CD1c-positive myeloid dendritic cell (primary cell): ENCODE data around the gene PLEKHA7.

Experiments used
- DNase-seq: peaks from one replicate; pipeline ENCODE4 v3.0.0-alpha.2; 2016; ENCODE audit errors: extremely low spot score

PLEKHA7 gene

GRCh38 chr11:16883174-16883573 lies 131.0 kb downstream of the PLEKHA7 start:
- DNase-seq = peak; percentile 51

DNA sequence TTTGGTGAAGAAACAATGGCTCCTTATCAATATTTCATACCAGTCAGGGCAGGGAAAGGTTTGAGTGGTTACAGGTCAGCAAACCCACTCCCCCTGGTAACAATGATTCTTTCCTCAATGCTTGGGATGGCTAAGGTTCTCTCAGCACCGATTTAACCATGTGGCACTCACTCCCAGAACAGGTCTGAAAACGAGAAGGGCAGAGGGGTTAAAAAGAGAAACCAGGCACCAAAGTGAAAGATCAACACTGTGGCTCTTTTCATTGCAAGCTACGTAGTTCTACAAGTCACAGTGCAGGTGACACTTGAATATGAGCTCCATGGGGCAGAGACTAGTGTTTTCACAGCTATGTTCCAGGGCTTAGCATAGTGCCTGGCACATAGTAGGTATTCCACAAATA lies 132.4 kb downstream of the PLEKHA7 start:
- no peak for DNase-seq

DNA sequence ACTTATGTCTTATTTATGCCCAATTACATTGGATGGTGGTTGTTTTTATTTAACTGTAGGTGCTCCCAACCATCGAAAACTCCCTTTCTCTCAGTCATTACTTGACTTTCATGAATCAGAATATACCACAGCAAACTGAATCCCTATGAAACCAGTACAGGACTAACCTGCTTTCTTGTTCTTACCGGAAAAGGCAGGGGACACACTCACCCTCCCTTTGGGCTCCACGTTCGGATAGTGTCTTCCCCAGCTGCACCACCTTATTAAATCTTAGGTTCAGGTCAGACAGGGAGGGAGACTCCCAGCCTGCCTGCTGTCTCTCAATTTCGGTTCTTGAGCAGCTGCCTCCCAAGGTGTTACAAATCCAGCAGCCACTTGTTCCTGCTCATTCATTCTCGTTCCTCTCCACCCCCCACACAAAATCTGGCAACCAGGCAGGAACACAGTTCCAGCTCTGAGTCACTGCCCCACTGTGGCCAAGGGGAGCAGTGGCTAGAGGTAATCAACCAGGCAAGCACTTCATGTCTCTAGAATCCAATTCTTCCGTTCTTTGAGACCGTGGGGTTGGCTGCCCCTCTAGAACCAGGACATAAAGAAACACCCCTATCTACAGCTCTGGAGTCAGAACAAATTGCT lies 133.0 kb downstream of the PLEKHA7 start:
- DNase-seq = no peak

DNA sequence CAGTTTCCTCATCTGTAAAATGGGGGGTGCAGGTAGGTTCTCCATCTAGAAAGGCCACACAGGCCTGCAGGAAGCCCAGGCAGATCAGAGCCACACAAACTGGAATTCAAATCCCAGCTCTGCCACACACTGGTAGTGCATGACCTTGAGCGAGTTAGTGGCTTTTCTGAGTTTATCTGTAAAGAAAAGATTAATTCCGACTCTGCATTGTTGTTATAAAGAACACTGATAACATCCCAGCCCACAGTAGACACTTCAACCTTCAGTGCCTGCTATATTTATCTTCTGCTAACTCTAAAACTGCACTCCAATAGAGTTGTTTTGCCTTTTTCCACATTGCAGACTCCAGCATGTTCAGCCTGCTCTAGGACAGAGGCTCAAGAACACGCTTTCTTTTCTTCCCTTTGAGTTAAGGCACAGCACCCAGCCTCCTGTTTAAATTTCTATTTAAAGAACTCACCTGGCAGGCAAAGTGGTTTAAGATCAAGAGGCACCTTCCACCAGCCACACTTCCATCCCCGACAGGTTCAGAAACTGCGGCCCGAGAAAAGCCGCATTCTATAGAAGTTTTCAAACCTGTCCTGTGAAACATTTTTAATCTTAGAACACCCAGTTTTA lies 133.9 kb downstream of the PLEKHA7 start:
- DNase-seq = no peak

DNA sequence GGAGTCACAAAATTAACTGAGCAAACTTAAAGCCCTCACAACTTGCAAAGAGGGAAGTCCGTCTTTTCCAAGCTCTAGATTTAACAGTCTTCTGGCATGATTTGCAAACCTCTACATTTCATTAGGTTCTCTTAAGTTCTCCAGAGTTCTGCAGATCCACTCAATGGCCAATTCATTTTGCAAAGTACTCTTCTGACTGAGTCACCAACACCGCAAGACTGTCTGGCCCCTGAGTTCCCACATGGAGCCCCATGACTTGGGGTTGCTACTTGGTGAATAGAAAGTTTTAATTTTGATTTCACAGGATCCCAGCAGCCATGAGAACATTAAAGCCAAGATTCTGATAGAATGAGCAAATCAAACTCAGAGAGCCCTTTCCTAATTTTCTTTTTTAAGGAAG lies 134.5 kb downstream of the PLEKHA7 start:
- DNase-seq = no peak

GRCh38 chr11:16876837-16877236 lies 137.4 kb downstream of the PLEKHA7 start:
- DNase-seq = no peak

DNA sequence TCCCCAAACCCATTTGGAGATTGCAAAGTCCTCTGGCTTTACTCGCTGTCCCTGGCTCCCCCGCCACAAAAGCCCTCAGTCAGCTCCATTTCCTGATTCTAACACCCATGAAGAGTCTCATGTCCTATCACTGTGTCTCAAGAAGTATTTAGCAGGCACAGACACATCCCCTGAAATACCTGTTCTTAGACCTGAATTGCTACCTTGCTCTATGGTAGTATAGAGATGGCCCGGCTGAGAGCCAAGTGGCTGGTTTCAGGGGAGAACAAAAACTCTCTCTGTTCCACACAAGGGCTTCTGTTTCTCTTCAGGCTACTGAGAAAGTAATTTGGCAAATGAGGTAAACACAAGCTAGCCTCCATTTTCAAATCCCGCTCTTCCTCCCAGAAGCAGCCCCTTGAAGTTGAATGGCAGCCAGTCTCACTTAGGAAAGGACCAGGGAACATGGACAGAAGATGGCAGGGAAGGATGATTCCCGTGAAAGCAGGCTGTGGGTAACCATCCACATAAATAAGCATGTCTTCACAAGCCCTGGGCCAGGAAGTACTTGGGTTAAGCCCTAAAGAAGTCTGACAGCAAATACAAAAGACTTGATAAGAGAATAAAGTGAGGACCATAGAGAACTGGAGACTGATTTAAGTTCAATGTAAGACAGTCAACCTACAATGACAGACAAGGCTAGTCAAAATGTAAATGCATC lies 138.0 kb downstream of the PLEKHA7 start:
- no peak for DNase-seq

DNA sequence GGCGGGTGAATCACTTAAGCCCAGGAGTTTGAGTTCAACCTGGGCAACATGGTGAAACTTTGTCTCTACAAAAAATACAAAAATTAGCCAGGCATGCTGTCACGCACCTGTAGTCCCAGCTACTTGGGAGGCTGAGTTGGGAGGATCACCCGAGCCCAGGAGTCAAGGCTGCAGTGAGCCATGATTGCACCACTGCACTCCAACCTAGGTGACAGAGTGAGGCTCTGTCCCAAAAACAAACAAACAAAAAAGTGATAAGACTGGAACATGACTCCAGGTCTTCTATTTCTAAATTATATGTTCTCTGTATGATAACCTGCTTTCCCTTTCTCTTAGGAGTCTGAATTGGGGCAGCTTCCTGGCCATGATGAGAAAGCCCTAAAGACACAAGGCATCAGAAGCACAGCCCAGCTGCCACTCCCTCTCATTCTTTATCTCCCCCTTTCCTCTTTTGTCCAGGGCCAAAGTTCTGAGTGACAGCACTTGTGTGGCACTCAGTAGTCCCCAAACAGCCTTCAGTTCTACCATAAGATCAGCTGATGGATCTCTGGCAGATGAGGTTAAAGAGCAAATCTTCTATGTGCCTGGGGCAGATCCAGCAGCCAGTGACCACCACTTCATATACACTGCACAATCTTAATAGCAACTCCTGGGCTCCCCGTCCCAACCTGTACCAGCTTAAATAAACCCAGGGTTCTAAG lies 139.8 kb downstream of the PLEKHA7 start:
- DNase-seq = no peak

- DNase-seq = no peak
These were observed 140.9 kb downstream of the PLEKHA7 start for GRCh38 chr11:16873289-16873688.

DNA sequence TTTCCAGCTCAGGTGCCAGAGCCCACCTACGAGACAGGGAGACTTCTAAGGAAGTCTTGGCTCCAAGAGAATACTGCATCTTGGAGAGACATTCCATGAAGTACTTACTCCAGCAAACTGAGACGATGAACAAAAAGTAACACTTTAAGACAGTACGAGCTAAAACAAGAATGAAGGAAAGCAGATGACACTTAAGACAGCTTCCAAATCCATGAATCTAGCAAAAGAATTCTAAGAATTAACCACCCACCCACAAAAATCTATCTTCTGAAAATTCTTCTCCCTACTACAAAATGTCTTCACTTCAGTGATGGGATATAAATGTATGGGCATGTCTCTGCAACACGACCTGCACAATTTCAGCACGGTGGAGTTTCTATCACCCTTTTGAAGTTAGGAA lies 142.8 kb downstream of the PLEKHA7 start:
- DNase-seq = no peak

DNA sequence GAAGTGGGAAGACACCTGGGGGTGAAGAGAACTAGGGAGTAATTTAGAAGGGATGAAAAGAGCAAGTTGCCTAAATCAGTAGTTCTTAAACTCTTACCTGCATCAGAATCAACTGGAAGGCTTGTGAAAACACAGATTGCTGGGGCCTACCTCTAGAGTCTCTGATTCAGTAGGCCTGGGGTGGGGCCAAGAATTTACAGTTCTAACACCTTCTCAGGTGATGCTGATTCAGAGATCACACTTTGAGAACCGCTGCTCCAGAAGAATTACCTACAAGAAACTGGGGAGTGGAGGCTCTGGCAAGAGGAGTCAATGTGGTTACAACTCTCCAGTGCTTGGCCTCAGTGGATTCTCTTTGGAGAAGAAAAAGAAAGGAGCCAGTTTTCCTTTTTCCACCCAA lies 147.1 kb downstream of the PLEKHA7 start:
- no peak for DNase-seq

DNA sequence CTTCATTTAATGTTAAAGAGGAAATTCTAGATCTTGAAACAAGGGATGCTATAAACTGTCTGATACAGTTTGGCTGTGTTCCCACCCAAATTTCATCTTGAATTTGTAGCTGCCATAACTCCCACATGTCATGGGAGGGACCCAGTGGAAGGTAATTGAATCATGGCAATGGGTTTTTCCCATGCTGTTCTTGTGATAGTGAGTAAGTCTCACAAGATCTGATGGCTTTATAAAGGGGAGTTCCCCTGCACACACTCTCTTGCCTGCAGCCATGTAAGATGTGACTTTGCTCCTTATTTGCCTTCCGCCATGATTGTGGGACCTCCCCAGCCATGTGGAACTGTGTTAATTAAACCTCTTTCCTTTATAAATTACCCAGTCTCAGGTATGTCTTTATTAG lies 149.8 kb downstream of the PLEKHA7 start:
- DNase-seq = peak; percentile 3

DNA sequence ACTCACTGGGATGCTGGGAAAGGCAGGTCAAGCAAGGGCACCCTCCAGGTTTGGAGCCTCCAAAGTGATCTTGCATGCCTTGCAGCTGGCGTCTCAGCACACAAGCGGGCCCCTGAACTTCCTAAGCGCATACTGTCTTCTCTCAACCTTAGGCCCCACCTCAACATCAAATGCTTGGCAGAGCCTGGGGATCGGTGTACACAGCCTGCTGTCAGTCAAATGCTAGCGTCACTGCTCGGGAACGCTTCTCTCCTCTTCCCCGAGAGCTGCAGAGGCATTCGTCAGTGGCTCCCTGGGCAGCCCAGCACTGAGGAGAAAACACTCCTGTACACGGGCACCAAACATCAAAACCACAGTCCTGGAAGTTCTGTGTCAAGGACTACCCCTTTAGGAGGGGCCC lies 150.8 kb downstream of the PLEKHA7 start:
- DNase-seq = no peak

DNA sequence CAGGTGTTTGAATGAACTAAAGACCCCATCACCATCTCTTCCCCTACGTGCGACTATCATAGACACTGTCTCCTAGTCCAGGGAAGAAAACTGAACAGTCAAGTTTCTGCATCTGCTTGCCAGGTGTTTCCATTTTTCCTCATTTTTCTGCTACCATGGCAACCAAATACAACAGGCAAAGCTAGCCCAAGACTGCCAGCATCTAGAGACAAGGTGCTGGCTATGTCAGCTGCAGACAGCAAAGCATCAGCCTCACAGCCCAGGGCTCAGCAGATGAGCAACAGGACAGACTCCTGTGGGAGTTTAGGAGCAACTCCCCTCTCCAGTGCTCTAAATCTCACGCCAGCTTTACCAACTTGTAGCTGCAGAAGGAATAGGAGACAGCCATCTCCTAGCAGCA lies 151.5 kb downstream of the PLEKHA7 start:
- DNase-seq = no peak

GRCh38 chr11:16861862-16862261 lies 152.4 kb downstream of the PLEKHA7 start:
- DNase-seq = no peak

- DNase-seq = no peak
These were observed 153.6 kb downstream of the PLEKHA7 start for GRCh38 chr11:16860617-16861016.

GRCh38 chr11:16859651-16860050 lies 154.6 kb downstream of the PLEKHA7 start:
- no peak for DNase-seq

GRCh38 chr11:16857186-16857585 lies 157.0 kb downstream of the PLEKHA7 start:
- no peak for DNase-seq

GRCh38 chr11:16856022-16856471 lies 158.2 kb downstream of the PLEKHA7 start:
- no peak for DNase-seq

DNA sequence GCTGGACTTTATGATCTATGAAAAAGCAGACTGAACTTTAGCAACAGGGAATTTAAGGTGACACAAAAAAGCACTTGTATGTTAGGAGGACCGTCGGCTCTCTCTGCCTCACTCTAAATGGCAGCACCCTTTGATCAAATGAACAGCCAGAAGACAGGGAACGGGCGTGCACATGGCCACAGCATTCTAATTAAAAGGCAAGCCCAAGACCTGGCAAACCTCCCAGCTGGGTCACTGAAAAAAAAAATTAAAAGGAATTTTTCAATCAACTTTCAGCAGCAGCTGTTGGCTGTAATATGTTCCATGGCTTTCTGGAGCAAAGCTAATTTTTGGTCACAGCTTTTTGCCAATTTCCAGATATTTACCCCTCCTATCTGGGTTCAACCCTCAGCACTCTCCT lies 159.2 kb downstream of the PLEKHA7 start:
- no peak for DNase-seq

DNA sequence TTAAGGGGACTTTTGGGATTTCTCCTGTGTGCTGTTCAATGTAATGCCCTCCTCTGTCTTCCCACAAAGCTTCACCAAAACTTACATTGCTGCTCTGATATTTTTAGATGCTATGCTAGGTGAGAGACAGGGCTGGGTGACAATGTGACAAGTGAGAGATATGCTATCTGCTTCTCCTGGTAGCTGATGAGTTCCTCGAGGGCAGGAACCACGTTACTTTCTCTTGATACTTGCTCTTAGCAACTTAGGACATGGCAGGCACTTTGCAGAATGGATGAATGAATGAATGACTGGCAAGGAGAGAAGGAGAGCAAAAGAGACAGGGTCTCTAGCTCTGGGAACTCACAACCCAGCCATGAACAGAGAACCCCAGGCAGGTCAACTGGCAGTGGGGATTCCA lies 160.4 kb downstream of the PLEKHA7 start:
- DNase-seq = no peak

DNA sequence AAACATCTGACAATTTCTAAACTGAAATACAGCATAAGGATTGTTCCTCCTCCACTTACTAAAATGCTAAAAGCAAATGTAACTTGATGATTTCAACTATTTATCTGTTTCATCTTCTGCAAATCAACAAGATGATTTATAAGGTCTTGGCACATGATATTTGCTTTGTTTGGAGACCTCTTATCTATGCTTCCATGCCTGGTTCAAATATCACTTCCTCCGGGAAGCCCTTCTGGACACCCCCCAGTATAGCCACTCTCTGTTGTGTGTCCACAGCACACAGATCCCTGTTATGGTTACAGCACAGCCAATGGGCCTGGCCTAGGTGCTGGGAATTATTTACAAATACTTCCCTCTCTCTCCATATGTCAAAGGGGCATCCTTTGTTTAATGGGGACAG lies 160.9 kb downstream of the PLEKHA7 start:
- no peak for DNase-seq

GRCh38 chr11:16846305-16846704 lies 167.9 kb downstream of the PLEKHA7 start:
- DNase-seq = peak; percentile 5
